Testis (tissue), 3 donors: ENCODE data around the gene ACOX1. TPM values are rescaled to one million over a fixed set of nuclear protein-coding genes. Genes with fewer than 3 reads are reported as not detected.

Source experiments
- DNase-seq: peaks from one replicate; pipeline ENCODE4 v3.0.0-alpha.2; 2019
- H3K27ac ChIP-seq, 2 donors: fragments of 200-600 bp; sonication (generic); one replicate each; pipeline ENCODE4 v1.5.1; 2019
- H3K27me3 ChIP-seq: fragments of 200-600 bp; sonication (generic); one replicate; pipeline ENCODE4 v1.5.1; 2019
- H3K36me3 ChIP-seq: fragments of 200-600 bp; sonication (generic); one replicate; pipeline ENCODE4 v1.5.1; 2017; ENCODE audit warnings: low read depth; ENCODE audit errors: missing control alignments
- H3K4me1 ChIP-seq: fragments of 200-600 bp; sonication (generic); one replicate; pipeline ENCODE4 v1.5.1; 2019
- H3K4me3 ChIP-seq, 2 donors: fragments of 200-600 bp; sonication (generic); one replicate each; pipeline ENCODE4 v1.5.1; 2017 to 2019
- H3K9me3 ChIP-seq: fragments of 200-600 bp; sonication (generic); one replicate; pipeline ENCODE4 v1.5.1; 2017
- POLR2A ChIP-seq: fragments of 450-650 bp; IDR thresholded peaks from one replicate; pipeline ENCODE4 v1.6.1; 2017; ENCODE audit warnings: antibody characterized with exemption, mild to moderate bottlenecking, moderate library complexity
- WGBS, 2 donors: methylation state at CpG; one replicate each; pipeline ENCODE4 v1.1.5; 2018; 5-methylcytosine and 5-hydroxymethylcytosine counted together
- intact Hi-C: fragments of 100-400 bp; cut with DNase I; formaldehyde crosslinking; loops from one replicate; pipeline ENCODE4 v1.15.1; 2023; ENCODE audit warnings: low total_unique reads
- polyA plus RNA-seq: library from polyadenylated mRNA; stranded (reverse); fragments of 350-450 nt; fragmentation: Illumina TruSeq; extraction: RNeasy Lipid Tissue Mini Kit (QIAGEN cat#74804); gene quantifications from one replicate; pipeline ENCODE4 v1.2.3, GENCODE V29; 2014; ENCODE audit warnings: low read depth, low replicate concordance; ENCODE audit not compliant: insufficient read depth
- total RNA-seq, 2 donors: library from RNA; depleted of rRNA; stranded (reverse); fragments of >200 nt; gene quantifications; one replicate each; pipeline ENCODE4 v1.2.3, GENCODE V29; 2016
- TF ChIP-seq, protein P1 (sequence below), 3 experiments: fragments of 450-650 bp in 2 of 3; fragments of 200-600 bp in 1 of 3; sonication (generic) in 1 of 3; IDR thresholded peaks; one replicate each; pipeline ENCODE4 v1.5.1; 2016 to 2019; ENCODE audit warnings: antibody characterized with exemption in 3 of 3, mild to moderate bottlenecking in 2 of 3, moderate library complexity in 1 of 3

ACOX1 gene
- total and polyA plus RNA-seq, 3 donors from 2014 or later: 24.1 to 77.7 (median 64.1) TPM

DNA sequence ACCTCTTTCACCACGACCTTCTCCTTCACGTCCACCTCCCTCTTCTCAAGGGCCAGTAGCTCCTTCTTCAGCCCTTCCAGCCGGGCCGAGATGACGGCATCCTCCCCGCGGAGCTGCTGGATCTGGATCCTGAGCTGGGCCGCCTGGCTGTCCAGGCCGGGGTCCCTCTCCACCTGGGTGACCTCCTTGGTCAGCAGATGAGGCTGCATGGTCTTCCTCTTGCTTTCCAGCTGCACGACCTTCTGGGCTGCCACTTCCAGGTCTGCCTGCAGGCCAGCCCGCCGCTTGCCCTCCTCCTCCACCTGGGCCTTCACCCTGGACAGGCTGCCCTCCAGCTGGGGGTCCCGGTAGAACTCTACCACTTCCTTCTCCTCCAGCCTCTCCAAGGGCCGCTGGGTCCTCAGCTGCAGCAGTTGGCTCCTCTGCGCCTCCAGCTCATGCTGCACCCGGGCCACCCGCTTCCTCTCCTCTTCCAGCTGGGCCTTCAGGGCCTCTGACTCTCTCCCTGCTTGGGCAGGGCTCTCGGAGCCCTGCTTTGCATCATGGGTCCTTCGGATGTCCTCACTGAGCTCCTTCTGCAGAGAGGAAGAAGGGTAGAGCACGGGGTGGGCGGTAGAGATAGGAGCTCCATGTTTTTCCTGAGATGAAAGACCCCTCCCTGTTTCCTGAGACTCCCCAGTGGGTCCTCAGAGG lies 31.1 kb upstream of the ACOX1 start:
- TF ChIP-seq, protein P1, sequence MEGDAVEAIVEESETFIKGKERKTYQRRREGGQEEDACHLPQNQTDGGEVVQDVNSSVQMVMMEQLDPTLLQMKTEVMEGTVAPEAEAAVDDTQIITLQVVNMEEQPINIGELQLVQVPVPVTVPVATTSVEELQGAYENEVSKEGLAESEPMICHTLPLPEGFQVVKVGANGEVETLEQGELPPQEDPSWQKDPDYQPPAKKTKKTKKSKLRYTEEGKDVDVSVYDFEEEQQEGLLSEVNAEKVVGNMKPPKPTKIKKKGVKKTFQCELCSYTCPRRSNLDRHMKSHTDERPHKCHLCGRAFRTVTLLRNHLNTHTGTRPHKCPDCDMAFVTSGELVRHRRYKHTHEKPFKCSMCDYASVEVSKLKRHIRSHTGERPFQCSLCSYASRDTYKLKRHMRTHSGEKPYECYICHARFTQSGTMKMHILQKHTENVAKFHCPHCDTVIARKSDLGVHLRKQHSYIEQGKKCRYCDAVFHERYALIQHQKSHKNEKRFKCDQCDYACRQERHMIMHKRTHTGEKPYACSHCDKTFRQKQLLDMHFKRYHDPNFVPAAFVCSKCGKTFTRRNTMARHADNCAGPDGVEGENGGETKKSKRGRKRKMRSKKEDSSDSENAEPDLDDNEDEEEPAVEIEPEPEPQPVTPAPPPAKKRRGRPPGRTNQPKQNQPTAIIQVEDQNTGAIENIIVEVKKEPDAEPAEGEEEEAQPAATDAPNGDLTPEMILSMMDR (IDR thresholded peaks at IDR 0.05): no peak
- no peak for TF ChIP-seq POLR2A
- DNase-seq: no peak
- H3K27me3 ChIP-seq: no peaks in the 10 kb centered on the region
- no peaks in the 10 kb centered on the region for H3K36me3 ChIP-seq
- peaks cover 11% of the 10 kb centered on the region for H3K4me1 ChIP-seq
- WGBS, 2 donors: 89 to 91% methylated on average over 19 to 21 of the region's 21 CpGs
- no peak overlapping the region for H3K27ac ChIP-seq
- intact Hi-C loops: no loop called here
- H3K9me3 ChIP-seq: no peaks in the 10 kb centered on the region
- H3K4me3 ChIP-seq: no peak overlapping the region

DNA sequence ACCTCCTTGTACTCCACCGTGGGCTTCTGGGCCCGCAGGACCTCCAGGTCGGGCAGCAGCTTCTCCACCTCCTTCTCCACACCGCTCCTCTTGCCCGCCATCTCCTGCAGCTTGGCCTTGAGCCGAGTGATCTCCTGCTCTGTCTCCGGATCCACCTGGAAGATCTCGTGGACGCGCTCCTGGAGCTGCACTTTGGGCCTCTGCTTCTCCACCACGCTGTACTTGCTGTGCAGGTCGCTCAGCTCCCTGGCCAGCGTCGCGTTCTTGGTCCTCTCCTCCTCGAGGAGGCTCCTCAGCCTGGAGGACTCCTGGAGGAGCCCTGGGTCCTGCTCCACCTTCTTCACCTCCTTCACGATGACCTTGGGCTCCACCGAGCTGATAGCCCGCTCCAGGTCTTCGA lies 30.5 kb upstream of the ACOX1 start:
- intact Hi-C loops: no loop called here
- H3K27ac ChIP-seq: no peak overlapping the region
- H3K9me3 ChIP-seq: no peaks in the 10 kb centered on the region
- WGBS, 2 donors: 88 to 91% methylated on average over 18 to 20 of the region's 20 CpGs
- no peaks in the 10 kb centered on the region for H3K36me3 ChIP-seq
- TF ChIP-seq, protein P1 (IDR thresholded peaks at IDR 0.05): no peak
- TF ChIP-seq POLR2A: no peak
- no peak overlapping the region for H3K4me3 ChIP-seq
- peaks cover 16% of the 10 kb centered on the region for H3K4me1 ChIP-seq
- no peaks in the 10 kb centered on the region for H3K27me3 ChIP-seq
- no peak for DNase-seq

DNA sequence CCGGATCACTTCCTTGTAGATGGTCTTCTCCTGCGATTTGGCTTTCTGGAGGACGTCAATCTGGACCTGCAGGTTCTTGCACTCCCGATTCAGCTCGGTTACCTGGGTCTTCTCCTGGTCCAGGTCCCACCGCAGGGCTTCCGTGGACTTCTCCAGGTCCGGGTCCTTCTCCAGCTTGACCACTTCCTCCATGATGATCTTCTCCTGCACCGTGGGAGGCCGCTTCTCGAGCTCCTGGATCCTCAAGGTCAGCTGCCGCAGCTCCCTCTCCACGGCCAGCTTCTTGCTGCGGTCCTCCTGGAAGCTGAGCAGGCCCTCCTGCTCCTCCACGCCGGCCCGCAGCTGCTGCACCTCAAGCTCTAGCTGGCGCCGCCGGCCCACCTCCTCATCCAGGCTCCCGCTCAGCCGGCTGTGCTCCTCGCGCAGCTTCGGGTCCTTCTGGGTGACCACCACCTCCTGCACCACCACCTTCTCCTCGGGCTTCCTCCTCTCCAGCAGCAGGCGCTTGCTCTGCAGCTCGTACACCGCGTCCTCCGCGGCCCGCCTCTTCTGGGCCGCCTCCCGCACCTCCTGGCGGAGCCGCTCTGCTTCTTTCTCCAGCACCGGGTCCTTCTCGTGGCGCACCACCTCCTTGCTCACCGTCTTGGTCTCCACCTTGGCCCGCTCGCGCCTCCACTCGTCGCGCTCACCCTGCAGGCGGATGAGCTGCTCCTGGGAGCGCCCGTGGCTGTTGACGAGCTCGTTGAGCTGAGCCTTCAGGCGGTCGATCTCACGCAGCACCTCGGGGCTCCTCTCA lies 29.9 kb upstream of the ACOX1 start:
- intact Hi-C loops: no loop called here
- Histone ChIP-seq H3K9me3 (no peaks in the 10 kb centered on the region), H3K4me1 (peaks cover 21% of the 10 kb centered on the region), H3K36me3 (no peaks in the 10 kb centered on the region), H3K27me3 (no peaks in the 10 kb centered on the region), H3K27ac (no peak overlapping the region), H3K4me3 (no peak overlapping the region)
- DNase-seq: no peak
- 71 to 74% methylated on average over 56 of the region's 56 CpGs for WGBS, 2 donors
- TF ChIP-seq POLR2A: no peak
- TF ChIP-seq, protein P1 (IDR thresholded peaks at IDR 0.05): no peak

DNA sequence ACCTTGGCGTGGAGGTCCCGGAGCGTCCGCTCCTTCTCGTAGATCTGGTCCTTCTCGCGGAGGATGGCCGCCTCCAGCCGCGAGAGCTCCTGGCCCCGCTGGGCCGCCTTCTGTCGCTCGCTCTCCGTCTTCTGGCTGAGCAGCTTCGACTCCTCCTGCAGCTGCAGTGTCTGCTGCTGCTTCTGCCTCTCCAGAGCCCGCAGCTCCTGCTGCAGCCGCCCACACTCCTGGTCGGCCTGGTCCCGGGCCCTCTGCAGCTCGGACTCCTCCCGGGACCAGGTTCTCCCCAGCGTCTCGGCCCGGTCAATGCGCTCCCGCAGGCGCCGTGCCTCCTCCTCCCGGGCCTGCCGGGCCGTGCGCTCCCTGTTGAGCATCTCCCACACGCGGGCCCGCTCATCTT lies 29.2 kb upstream of the ACOX1 start:
- DNase-seq: no peak
- Histone ChIP-seq H3K9me3 (no peaks in the 10 kb centered on the region), H3K36me3 (no peaks in the 10 kb centered on the region), H3K4me1 (peaks cover 27% of the 10 kb centered on the region), H3K27ac (no peak overlapping the region), H3K4me3 (no peak overlapping the region), H3K27me3 (no peaks in the 10 kb centered on the region)
- no peak for TF ChIP-seq POLR2A
- TF ChIP-seq, protein P1 (IDR thresholded peaks at IDR 0.05): no peak
- intact Hi-C loops: no loop called here
- 88 to 94% methylated on average over 28 to 36 of the region's 36 CpGs for WGBS, 2 donors
